Measurements from ENCODE around the gene KMT2E.

GRCh38 chr7:105131033-105131656 is 117.1 kb downstream of the KMT2E start:
- no peak for TF ChIP-seq POLR2AphosphoS5 (IDR thresholded peaks at IDR 0.05; ENCODE audit: low read depth, low read length)
- TF ChIP-seq POLR2A (IDR thresholded peaks at IDR 0.05; ENCODE audit: low read depth, low read length) = no peak

All from GM12892 (cell line).